Erythroblast (primary cell): ENCODE data around the gene ARMC6.

Experiments used
- GATA1 ChIP-seq: IDR thresholded peaks from 2 replicates; pipeline ENCODE4 v1.6.1; 2011; ENCODE audit warnings: low read depth, mild to moderate bottlenecking, control low read depth, low read length, moderate library complexity
- POLR2A ChIP-seq: IDR thresholded peaks from 2 replicates; pipeline ENCODE4 v1.6.1; 2011; ENCODE audit warnings: mild to moderate bottlenecking, low read length

GRCh38 chr19:19033176-19033425, 302 bp upstream of the ARMC6 start:
- TF ChIP-seq POLR2A = no peak
- no peak for TF ChIP-seq GATA1
